CD14-positive monocyte (primary cell): ENCODE measurements around the gene EDARADD. TPM values are rescaled to one million over a fixed set of nuclear protein-coding genes. Genes with fewer than 3 reads are reported as not detected.
A peak's percentile ranks its signal among the peaks of the same experiment; 100 is the strongest.

Experiments
- DNase-seq, 3 donors: peaks; one replicate each; pipeline ENCODE4 v3.0.0-alpha.2; 2011 to 2022
- H2AFZ ChIP-seq: 2 replicates; pipeline ENCODE4 v1.6.0; 2012; ENCODE audit warnings: mild to moderate bottlenecking, low read depth, low read length, inconsistent platforms; ENCODE audit not compliant: insufficient read depth, poor library complexity, severe bottlenecking
- H3K27ac ChIP-seq, 2 donors: 1 replicate in 1 of 2; 2 replicates in 1 of 2; pipeline ENCODE4 v1.5.1; 2012 to 2013; ENCODE audit warnings: low read length in 2 of 2, control low read depth in 1 of 2, inconsistent platforms in 1 of 2, low read depth in 1 of 2, mild to moderate bottlenecking in 1 of 2
- H3K27me3 ChIP-seq, 2 donors: one replicate each; pipeline versions ENCODE4 v1.6.0 to v1.6.1; 2011 to 2013; ENCODE audit warnings: low read length in 2 of 2; ENCODE audit not compliant: control insufficient read depth in 2 of 2, insufficient read depth in 2 of 2
- H3K36me3 ChIP-seq, 2 donors: replicated peaks in 1 of 2; 1 replicate in 1 of 2; 2 replicates in 1 of 2; pipeline versions ENCODE4 v1.5.1 to v1.6.1; 2012 to 2013; ENCODE audit warnings: low read length in 2 of 2, control low read depth in 1 of 2, inconsistent platforms in 1 of 2, mild to moderate bottlenecking in 1 of 2; ENCODE audit not compliant: insufficient read depth in 2 of 2, control insufficient read depth in 1 of 2
- H3K4me1 ChIP-seq, 2 donors: 1 replicate in 1 of 2; 2 replicates in 1 of 2; pipeline versions ENCODE4 v1.5.1 to v1.6.1; 2012 to 2013; ENCODE audit warnings: low read length in 2 of 2, control low read depth in 1 of 2, inconsistent platforms in 1 of 2, mild to moderate bottlenecking in 1 of 2, moderate library complexity in 1 of 2; ENCODE audit not compliant: insufficient read depth in 2 of 2, control insufficient read depth in 1 of 2
- H3K4me2 ChIP-seq: replicated peaks from 2 replicates; pipeline ENCODE3; 2012; ENCODE audit warnings: low read length, moderate library complexity, mild to moderate bottlenecking; ENCODE audit not compliant: poor library complexity, severe bottlenecking; ENCODE audit errors: extremely low read depth
- H3K4me3 ChIP-seq, 3 experiments: fragments of 200-600 bp in 1 of 3; sonication (generic) in 1 of 3; replicated peaks in 1 of 3; 1 replicate in 2 of 3; 2 replicates in 1 of 3; pipeline ENCODE4 v1.5.1; 2011 to 2013; ENCODE audit warnings: low read length in 3 of 3, mild to moderate bottlenecking in 3 of 3, control low read depth in 2 of 3, low read depth in 2 of 3, inconsistent platforms in 1 of 3, moderate library complexity in 1 of 3
- H3K79me2 ChIP-seq: 2 replicates; pipeline ENCODE4 v1.6.0; 2012; ENCODE audit warnings: mild to moderate bottlenecking, control low read depth, inconsistent platforms, low read length, moderate library complexity; ENCODE audit not compliant: insufficient read depth
- H3K9ac ChIP-seq: 2 replicates; pipeline ENCODE4 v1.6.0; 2017; ENCODE audit warnings: low read length, mild to moderate bottlenecking; ENCODE audit not compliant: insufficient read depth, poor library complexity, severe bottlenecking
- H3K9me3 ChIP-seq, 2 donors: replicated peaks in 1 of 2; 1 replicate in 1 of 2; 2 replicates in 1 of 2; pipeline versions ENCODE4 v1.5.1 to v1.6.1; 2012 to 2013; ENCODE audit warnings: low read length in 2 of 2, control low read depth in 1 of 2; ENCODE audit not compliant: control insufficient read depth in 1 of 2, insufficient read depth in 1 of 2
- H4K20me1 ChIP-seq: 2 replicates; pipeline ENCODE4 v1.6.0; 2012; ENCODE audit warnings: mild to moderate bottlenecking, low read length, control low read depth, moderate library complexity; ENCODE audit not compliant: insufficient read depth
- H3K27ac Mint-ChIP-seq, 7 donors: one replicate each; pipeline ENCODE4 v1.8.0; 2020; ENCODE audit warnings: mild to moderate bottlenecking in 7 of 7, mixed read lengths in 7 of 7, moderate library complexity in 6 of 7, inconsistent platforms in 2 of 7
- H3K27me3 Mint-ChIP-seq, 3 donors: one replicate each; pipeline ENCODE4 v1.8.0; 2021 to 2022; ENCODE audit warnings: low read depth in 3 of 3, mild to moderate bottlenecking in 3 of 3, mixed read lengths in 3 of 3, moderate library complexity in 3 of 3, inconsistent platforms in 1 of 3
- H3K36me3 Mint-ChIP-seq, 2 donors: one replicate each; pipeline ENCODE4 v1.8.0; 2020; ENCODE audit warnings: mixed read lengths in 2 of 2, inconsistent platforms in 1 of 2, mild to moderate bottlenecking in 1 of 2
- H3K4me1 Mint-ChIP-seq: one replicate; pipeline ENCODE4 v1.8.0; 2020; ENCODE audit warnings: mild to moderate bottlenecking, mixed read lengths
- H3K4me3 Mint-ChIP-seq, 2 donors: one replicate each; pipeline ENCODE4 v1.8.0; 2020; ENCODE audit warnings: mild to moderate bottlenecking in 2 of 2, mixed read lengths in 2 of 2, moderate library complexity in 1 of 2
- H3K9me3 Mint-ChIP-seq, 7 donors: one replicate each; pipeline ENCODE4 v1.8.0; 2020 to 2022; ENCODE audit warnings: mixed read lengths in 7 of 7, mild to moderate bottlenecking in 6 of 7, moderate library complexity in 6 of 7, inconsistent platforms in 2 of 7
- WGBS: methylation state at CpG from one replicate; pipeline ENCODE4 v1.1.5; 2013; ENCODE audit warnings: missing lambda C conversion rate; ENCODE audit not compliant: insufficient coverage; 5-methylcytosine and 5-hydroxymethylcytosine counted together
- intact Hi-C, 2 donors: fragments of 100-400 bp; cut with micrococcal nuclease; formaldehyde crosslinking; loops; one replicate each; pipeline versions ENCODE4 v1.15.0 to v1.15.1; 2023
- polyA plus RNA-seq, 3 donors: library from polyadenylated mRNA; depleted of rRNA in 1 of 3; unstranded in 2 of 3; stranded (reverse) in 1 of 3; fragments of 300-500 nt in 2 of 3; fragments of >200 nt in 1 of 3; fragmentation: Illumina TruSeq in 2 of 3; gene quantifications; 1 replicate in 2 of 3; 2 replicates in 1 of 3; pipeline ENCODE4 v1.2.3, GENCODE V29; 2012 to 2021
- TF ChIP-seq, protein P1 (sequence below): fragments of 200-600 bp; IDR thresholded peaks from one replicate; pipeline ENCODE4 v1.8.0; 2022; ENCODE audit warnings: antibody characterized with exemption, mild to moderate bottlenecking

EDARADD gene
- polyA plus RNA-seq, 3 donors = not detected

GRCh38 chr1:236526079-236526478, 132.0 kb downstream of the EDARADD start:
- TF ChIP-seq, protein P1, sequence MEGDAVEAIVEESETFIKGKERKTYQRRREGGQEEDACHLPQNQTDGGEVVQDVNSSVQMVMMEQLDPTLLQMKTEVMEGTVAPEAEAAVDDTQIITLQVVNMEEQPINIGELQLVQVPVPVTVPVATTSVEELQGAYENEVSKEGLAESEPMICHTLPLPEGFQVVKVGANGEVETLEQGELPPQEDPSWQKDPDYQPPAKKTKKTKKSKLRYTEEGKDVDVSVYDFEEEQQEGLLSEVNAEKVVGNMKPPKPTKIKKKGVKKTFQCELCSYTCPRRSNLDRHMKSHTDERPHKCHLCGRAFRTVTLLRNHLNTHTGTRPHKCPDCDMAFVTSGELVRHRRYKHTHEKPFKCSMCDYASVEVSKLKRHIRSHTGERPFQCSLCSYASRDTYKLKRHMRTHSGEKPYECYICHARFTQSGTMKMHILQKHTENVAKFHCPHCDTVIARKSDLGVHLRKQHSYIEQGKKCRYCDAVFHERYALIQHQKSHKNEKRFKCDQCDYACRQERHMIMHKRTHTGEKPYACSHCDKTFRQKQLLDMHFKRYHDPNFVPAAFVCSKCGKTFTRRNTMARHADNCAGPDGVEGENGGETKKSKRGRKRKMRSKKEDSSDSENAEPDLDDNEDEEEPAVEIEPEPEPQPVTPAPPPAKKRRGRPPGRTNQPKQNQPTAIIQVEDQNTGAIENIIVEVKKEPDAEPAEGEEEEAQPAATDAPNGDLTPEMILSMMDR = no peak
- H3K4me3 ChIP-seq = no peak overlapping the region
- Mint-ChIP-seq H3K27me3 (no peaks in the 10 kb centered on the region), H3K4me3 (no peak overlapping the region), H3K9me3 (no peaks in the 10 kb centered on the region), H3K27ac (peak overlapping the region in 5 of 7 donors; percentile 10 to 54 (median 23)), H3K36me3 (peaks cover 25 to 38% of the 10 kb centered on the region in 2 donors), H3K4me1 (peaks cover 43% of the 10 kb centered on the region)
- no peaks in the 10 kb centered on the region for H3K27me3 ChIP-seq
- H3K4me2 ChIP-seq = no peak overlapping the region
- peaks cover 72% of the 10 kb centered on the region for H3K79me2 ChIP-seq
- H4K20me1 ChIP-seq = peaks cover 43% of the 10 kb centered on the region
- WGBS = 27% methylated on average over 2 of the region's 3 CpGs
- peaks cover 21 to 34% of the 10 kb centered on the region in 2 donors for H3K4me1 ChIP-seq
- peak overlapping the region in 1 of 2 donors; percentile 22 for H3K27ac ChIP-seq
- peak in 1 of 3 donors; percentile 18 for DNase-seq
- no peaks in the 10 kb centered on the region for H3K9me3 ChIP-seq
- H2AFZ ChIP-seq = no peak overlapping the region
- intact Hi-C loops = loop anchor here (10.0 kb wide), 2 partner anchors 241 to 421 kb away; partner anchors contain the start of gene ERO1B (in 1 of the 2)
- no peak overlapping the region for H3K9ac ChIP-seq
- peaks cover 26 to 33% of the 10 kb centered on the region in 2 donors for H3K36me3 ChIP-seq

- no peaks in the 10 kb centered on the region for H3K9me3 Mint-ChIP-seq
- peaks cover 9 to 18% of the 10 kb centered on the region in 2 donors for H3K4me1 ChIP-seq
- no peaks in the 10 kb centered on the region for H3K9me3 ChIP-seq
- H3K9ac ChIP-seq = no peak overlapping the region
- H3K79me2 ChIP-seq = peaks cover 87% of the 10 kb centered on the region
- H4K20me1 ChIP-seq = peaks cover 80% of the 10 kb centered on the region
- H3K27me3 ChIP-seq = no peaks in the 10 kb centered on the region
- peaks cover 48 to 67% of the 10 kb centered on the region in 2 donors for H3K36me3 Mint-ChIP-seq
- 80% methylated on average over 1 of the region's 1 CpG for WGBS
- peak overlapping the region in 1 of 2 donors; percentile 34 for H3K27ac ChIP-seq
- H3K4me2 ChIP-seq = no peak overlapping the region
- H3K27me3 Mint-ChIP-seq = no peaks in the 10 kb centered on the region
- no peak for DNase-seq
- TF ChIP-seq, protein P1 = no peak
- intact Hi-C loops = no loop called here
- no peak overlapping the region for H2AFZ ChIP-seq
- H3K36me3 ChIP-seq = peaks cover 46 to 66% of the 10 kb centered on the region in 2 donors
- no peak overlapping the region for H3K4me3 Mint-ChIP-seq
- peak overlapping the region in 5 of 7 donors; percentile 11 to 66 (median 47) for H3K27ac Mint-ChIP-seq
- peaks cover 27% of the 10 kb centered on the region for H3K4me1 Mint-ChIP-seq
- no peak overlapping the region for H3K4me3 ChIP-seq
Observed at GRCh38 chr1:236530286-236530685, 136.2 kb downstream of the EDARADD start.
